ENCODE results near the gene MAP3K14. TPM values are rescaled to one million over a fixed set of nuclear protein-coding genes. Genes with fewer than 3 reads are reported as not detected.
A peak's percentile ranks its signal among the peaks of the same experiment; 100 is the strongest.

MAP3K14 gene
- total and polyA plus RNA-seq, 2 of the 4 experiments (the other 2 are of a cell fraction): 4.1 to 21.7 TPM

DNA sequence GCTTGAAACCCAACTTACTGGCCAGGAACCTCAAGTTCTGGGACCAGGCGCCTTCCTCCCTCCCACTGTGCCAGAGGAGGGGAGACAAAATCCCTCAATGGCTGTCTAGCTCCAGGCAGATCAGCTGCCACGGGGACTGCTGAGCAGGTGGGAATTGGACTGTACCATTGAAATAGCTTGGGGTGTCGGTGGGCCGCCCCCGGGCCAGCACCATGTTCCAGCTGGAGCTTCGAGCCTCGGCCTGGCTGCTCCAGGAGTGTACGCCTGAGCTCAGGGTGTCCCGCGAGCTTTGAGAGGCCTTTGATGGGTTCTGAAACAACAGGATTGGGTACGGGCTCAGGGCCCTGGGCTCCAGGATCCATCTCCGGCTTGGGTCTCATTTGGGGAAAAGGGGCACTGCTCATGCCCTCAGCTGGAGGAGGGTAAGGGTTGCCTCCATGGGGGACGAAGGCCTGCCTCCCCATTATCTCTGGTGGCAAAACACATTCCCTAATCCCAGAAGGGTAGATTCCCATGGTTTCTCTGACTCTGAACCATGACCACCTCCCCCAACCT is 50.4 kb downstream of the MAP3K14 start:
- H3K9ac ChIP-seq (ENCODE audit: low read depth, low read length): no peak overlapping the region
- POLR2A ChIA-PET (ENCODE audit: unreplicated experiment): no interaction called here
- in situ Hi-C loops (cut with MboI; ENCODE audit: low sequenced_read_pairs): no loop called here
- H4K91ac ChIP-seq (ENCODE audit: insufficient read depth, low read depth, low read length): no peak overlapping the region
- no peak overlapping the region for H3K23ac ChIP-seq (ENCODE audit: low read depth, low read length)
- BruUV-seq (replicated peaks): no TSS peak
- ATAC-seq (ENCODE audit: low read depth) (no peak), DNase-seq (no peak)
- no peak overlapping the region for H3K56ac ChIP-seq (ENCODE audit: extremely low read depth, insufficient read depth, low read length)
- no peaks in the 10 kb centered on the region; a peak in 1 of 4 replicates for H3K79me1 ChIP-seq (ENCODE audit: low read depth in 1 of 2, low read length in 2 of 2)
- H2AK5ac ChIP-seq (ENCODE audit: low read depth, low read length): peak overlapping the region; percentile 21; the same call in 1 of the 2 replicates
- intact Hi-C loops (cut with micrococcal nuclease): no loop called here
- H3K9me3 ChIP-seq (ENCODE audit: control insufficient read depth, insufficient read depth, low read length): no peaks in the 10 kb centered on the region
- peaks cover 12% of the 10 kb centered on the region for H4K20me1 ChIP-seq (ENCODE audit: insufficient read depth, low read length)
- H4K8ac ChIP-seq (ENCODE audit: low read depth in 2 of 2, low read length in 2 of 2): no peak overlapping the region
- H2AFZ ChIP-seq (replicated peaks; ENCODE audit: low read length, poor library complexity): no peak overlapping the region
- peak overlapping the region; percentile 20; the same call in 1 of the 2 replicates for H3K4ac ChIP-seq (ENCODE audit: low read depth, low read length)
- TF ChIP-seq RAD21 (IDR thresholded peaks at IDR 0.05; ENCODE audit: low read length): no peak
- TF ChIP-seq SMC3 (IDR thresholded peaks at IDR 0.05; ENCODE audit: low read depth, low read length): no peak
- TF ChIP-seq, protein P1, sequence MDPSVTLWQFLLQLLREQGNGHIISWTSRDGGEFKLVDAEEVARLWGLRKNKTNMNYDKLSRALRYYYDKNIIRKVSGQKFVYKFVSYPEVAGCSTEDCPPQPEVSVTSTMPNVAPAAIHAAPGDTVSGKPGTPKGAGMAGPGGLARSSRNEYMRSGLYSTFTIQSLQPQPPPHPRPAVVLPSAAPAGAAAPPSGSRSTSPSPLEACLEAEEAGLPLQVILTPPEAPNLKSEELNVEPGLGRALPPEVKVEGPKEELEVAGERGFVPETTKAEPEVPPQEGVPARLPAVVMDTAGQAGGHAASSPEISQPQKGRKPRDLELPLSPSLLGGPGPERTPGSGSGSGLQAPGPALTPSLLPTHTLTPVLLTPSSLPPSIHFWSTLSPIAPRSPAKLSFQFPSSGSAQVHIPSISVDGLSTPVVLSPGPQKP (IDR thresholded peaks at IDR 0.05; ENCODE audit: borderline replicate concordance, low read depth, low read length): no peak
- no peak for TF ChIP-seq CEBPB (IDR thresholded peaks at IDR 0.05; ENCODE audit: low read depth, low read length)
- no peak for TF ChIP-seq MAFK (IDR thresholded peaks at IDR 0.05; ENCODE audit: low read depth, low read length)
- no peak for TF ChIP-seq CHD1 (IDR thresholded peaks at IDR 0.05; ENCODE audit: low read depth, low read length)
- no peak for TF ChIP-seq MXI1 (IDR thresholded peaks at IDR 0.05; ENCODE audit: borderline replicate concordance, low read depth, low read length)
- no peak for TF ChIP-seq MAZ (IDR thresholded peaks at IDR 0.05; ENCODE audit: borderline replicate concordance, low read depth, low read length)
- TF ChIP-seq BHLHE40 (IDR thresholded peaks at IDR 0.05; ENCODE audit: low read depth, low read length): no peak
- TF ChIP-seq RCOR1 (IDR thresholded peaks at IDR 0.05; ENCODE audit: insufficient replicate concordance, low read length): no peak
- no peak for TF ChIP-seq POLR2A (IDR thresholded peaks at IDR 0.05; ENCODE audit: low read depth, low read length)
- no peak for TF ChIP-seq CTCF (conservative IDR thresholded peaks at IDR 0.05; ENCODE audit: low read depth, low read length)
- no peak for TF ChIP-seq FOS (IDR thresholded peaks at IDR 0.05; ENCODE audit: low read depth, low read length)
- TF ChIP-seq RFX5 (IDR thresholded peaks at IDR 0.05; ENCODE audit: low read depth, low read length): no peak
- TF ChIP-seq, protein P2, sequence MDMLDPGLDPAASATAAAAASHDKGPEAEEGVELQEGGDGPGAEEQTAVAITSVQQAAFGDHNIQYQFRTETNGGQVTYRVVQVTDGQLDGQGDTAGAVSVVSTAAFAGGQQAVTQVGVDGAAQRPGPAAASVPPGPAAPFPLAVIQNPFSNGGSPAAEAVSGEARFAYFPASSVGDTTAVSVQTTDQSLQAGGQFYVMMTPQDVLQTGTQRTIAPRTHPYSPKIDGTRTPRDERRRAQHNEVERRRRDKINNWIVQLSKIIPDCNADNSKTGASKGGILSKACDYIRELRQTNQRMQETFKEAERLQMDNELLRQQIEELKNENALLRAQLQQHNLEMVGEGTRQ (IDR thresholded peaks at IDR 0.05; ENCODE audit: low read depth, low read length): no peak
- TF ChIP-seq NFE2L2 (IDR thresholded peaks at IDR 0.05; ENCODE audit: low read depth, low read length): no peak
- no peak overlapping the region for H4K5ac ChIP-seq (ENCODE audit: low read depth, low read length)
- CTCF ChIA-PET: no interaction called here
- dilution Hi-C loops (cut with HindIII; ENCODE audit: low sequenced_read_pairs, unreplicated experiment): no loop called here
- H3K9me1 ChIP-seq (ENCODE audit: insufficient read depth, low read length): peaks cover 3% of the 10 kb centered on the region; the same call in 1 of the 2 replicates
- no peak overlapping the region for H2BK15ac ChIP-seq (ENCODE audit: low read depth, low read length)
- peak overlapping the region; percentile 45 for H2AK9ac ChIP-seq (replicated peaks; ENCODE audit: low read depth, low read length, poor library complexity)
- no peak overlapping the region for H2BK20ac ChIP-seq (ENCODE audit: low read depth, low read length)
- no peak overlapping the region for H2BK5ac ChIP-seq (ENCODE audit: low read depth, low read length, poor library complexity, severe bottlenecking)
- H3K27me3 ChIP-seq (ENCODE audit: control insufficient read depth, insufficient read depth, low read length): no peaks in the 10 kb centered on the region
- no peak overlapping the region for H3K4me2 ChIP-seq (ENCODE audit: low read depth, low read length)
- H3K4me1 ChIP-seq (ENCODE audit: control insufficient read depth, insufficient read depth, low read length): peaks cover 26% of the 10 kb centered on the region
- no peak overlapping the region for H3K18ac ChIP-seq (ENCODE audit: low read depth, low read length)
- peak overlapping the region; percentile 30; the same call in 1 of the 2 replicates for H3K14ac ChIP-seq (replicated peaks; ENCODE audit: low read depth, low read length)
- no peak overlapping the region for H3K4me3 ChIP-seq (ENCODE audit: insufficient read depth, low read depth, low read length)
- H3K36me3 ChIP-seq (ENCODE audit: control insufficient read depth, insufficient read depth, low read length): peaks cover 65% of the 10 kb centered on the region
- 97% methylated on average over 8 of the region's 13 CpGs; no CpG with 5 or more reads in 1 of the 2 experiments for whole genome bisulfite sequencing, 2 experiments (ENCODE audit: extremely low coverage in 2 of 2, insufficient read length in 1 of 2)
- peak overlapping the region; percentile 2; the same call in 1 of the 2 replicates for H3K27ac ChIP-seq (ENCODE audit: insufficient read depth, low read length)
- no peak overlapping the region for H2BK120ac ChIP-seq (ENCODE audit: low read depth, low read length)
